ENCODE results near the gene NEURL1.

GRCh38 chr10:103445767-103446567, 47.5 kb upstream of the NEURL1 start:
- TF ChIP-seq CTCF (conservative IDR thresholded peaks at IDR 0.05; ENCODE audit: low read length) (no peak), EZH2phosphoT487 (IDR thresholded peaks at IDR 0.05; ENCODE audit: borderline replicate concordance, low read depth, low read length) (no peak)
